Uterus (tissue), 2 donors: Measurements from ENCODE around the gene FHIT.

Experiments
- POLR2A ChIP-seq, 2 donors: fragments of 450-650 bp; IDR thresholded peaks; one replicate each; pipeline ENCODE4 v1.6.1; 2016; ENCODE audit warnings: antibody characterized with exemption in 2 of 2, mild to moderate bottlenecking in 1 of 2, moderate library complexity in 1 of 2
- TF ChIP-seq, protein P1 (sequence below), 4 experiments: fragments of 200-600 bp in 2 of 4; fragments of 450-650 bp in 2 of 4; sonication (generic) in 2 of 4; IDR thresholded peaks; one replicate each; pipeline ENCODE4 v1.5.1; 2016 to 2019; ENCODE audit warnings: antibody characterized with exemption in 4 of 4, mild to moderate bottlenecking in 2 of 4, moderate library complexity in 1 of 4

- TF ChIP-seq, protein P1, sequence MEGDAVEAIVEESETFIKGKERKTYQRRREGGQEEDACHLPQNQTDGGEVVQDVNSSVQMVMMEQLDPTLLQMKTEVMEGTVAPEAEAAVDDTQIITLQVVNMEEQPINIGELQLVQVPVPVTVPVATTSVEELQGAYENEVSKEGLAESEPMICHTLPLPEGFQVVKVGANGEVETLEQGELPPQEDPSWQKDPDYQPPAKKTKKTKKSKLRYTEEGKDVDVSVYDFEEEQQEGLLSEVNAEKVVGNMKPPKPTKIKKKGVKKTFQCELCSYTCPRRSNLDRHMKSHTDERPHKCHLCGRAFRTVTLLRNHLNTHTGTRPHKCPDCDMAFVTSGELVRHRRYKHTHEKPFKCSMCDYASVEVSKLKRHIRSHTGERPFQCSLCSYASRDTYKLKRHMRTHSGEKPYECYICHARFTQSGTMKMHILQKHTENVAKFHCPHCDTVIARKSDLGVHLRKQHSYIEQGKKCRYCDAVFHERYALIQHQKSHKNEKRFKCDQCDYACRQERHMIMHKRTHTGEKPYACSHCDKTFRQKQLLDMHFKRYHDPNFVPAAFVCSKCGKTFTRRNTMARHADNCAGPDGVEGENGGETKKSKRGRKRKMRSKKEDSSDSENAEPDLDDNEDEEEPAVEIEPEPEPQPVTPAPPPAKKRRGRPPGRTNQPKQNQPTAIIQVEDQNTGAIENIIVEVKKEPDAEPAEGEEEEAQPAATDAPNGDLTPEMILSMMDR (IDR thresholded peaks at IDR 0.05) = no peak
- no peak for TF ChIP-seq POLR2A (IDR thresholded peaks at IDR 0.05)
Observed at GRCh38 chr3:59756934-59757333, 1494.3 kb downstream of the FHIT start.
